Pons (tissue), 1 donor: ENCODE results near the gene DNAL4.

Experiments
- DNase-seq: peaks from one replicate; pipeline ENCODE4 v3.0.0-alpha.2; 2016; ENCODE audit warnings: low spot score

Gene DNAL4

GRCh38 chr22:38740116-38740723 is 53.7 kb downstream of the DNAL4 start:
- no peak for DNase-seq

- DNase-seq = no peak
These were observed 54.5 kb downstream of the DNAL4 start for GRCh38 chr22:38739300-38740055.

GRCh38 chr22:38738475-38739070 is 55.4 kb downstream of the DNAL4 start:
- DNase-seq = no peak

GRCh38 chr22:38737302-38738060 is 56.5 kb downstream of the DNAL4 start:
- DNase-seq = no peak

GRCh38 chr22:38736257-38736570 is 57.7 kb downstream of the DNAL4 start:
- DNase-seq = no peak

- no peak for DNase-seq
These were observed 58.3 kb downstream of the DNAL4 start for GRCh38 chr22:38735465-38736256.

GRCh38 chr22:38735126-38735464 is 58.8 kb downstream of the DNAL4 start:
- DNase-seq = no peak

GRCh38 chr22:38734421-38735100 is 59.4 kb downstream of the DNAL4 start:
- no peak for DNase-seq

- peak; percentile 98 for DNase-seq
These were observed 60.1 kb downstream of the DNAL4 start for GRCh38 chr22:38733724-38734381.

- DNase-seq = peak; percentile 53
These were observed 60.6 kb downstream of the DNAL4 start for GRCh38 chr22:38733329-38733723.

- no peak for DNase-seq
These were observed 61.6 kb downstream of the DNAL4 start for GRCh38 chr22:38732251-38732815.

GRCh38 chr22:38731703-38732161 is 62.2 kb downstream of the DNAL4 start:
- no peak for DNase-seq

- DNase-seq = no peak
These were observed 63.5 kb downstream of the DNAL4 start for GRCh38 chr22:38730411-38730871.

- no peak for DNase-seq
These were observed 64.0 kb downstream of the DNAL4 start for GRCh38 chr22:38729946-38730345.

- no peak for DNase-seq
These were observed 64.8 kb downstream of the DNAL4 start for GRCh38 chr22:38728871-38729796.
